GM19025 (cell line): ENCODE measurements around the gene ZNF398.

Source experiments
- ATAC-seq: cut with Tn5 transposase; IDR thresholded peaks from one replicate; pipeline ENCODE4 v1.9.1; 2021; ENCODE audit warnings: mild to moderate bottlenecking, low read depth, moderate library complexity; ENCODE audit not compliant: unreplicated experiment

The ZNF398 gene

GRCh38 chr7:149195180-149196150 is 48.2 kb downstream of the ZNF398 start, which contains the start of gene ZNF282:
TSS of gene ZNF282 (plus strand) at chr7:149195546. CDS start at chr7:149195590, 44 bp downstream.
- ATAC-seq, result peak; percentile 87

GRCh38 chr7:149196151-149196704 is 49.0 kb downstream of the ZNF398 start:
- no peak for ATAC-seq

GRCh38 chr7:149196705-149197171 is 49.5 kb downstream of the ZNF398 start:
- ATAC-seq, result no peak

- ATAC-seq, result no peak
Measured at GRCh38 chr7:149197675-149198074, 50.4 kb downstream of the ZNF398 start.

GRCh38 chr7:149198161-149198816 is 51.0 kb downstream of the ZNF398 start:
- no peak for ATAC-seq

GRCh38 chr7:149199234-149199995 is 52.2 kb downstream of the ZNF398 start:
- no peak for ATAC-seq

GRCh38 chr7:149202831-149203231 is 55.6 kb downstream of the ZNF398 start:
- no peak for ATAC-seq

- ATAC-seq, result no peak
Measured at GRCh38 chr7:149205690-149206381, 58.6 kb downstream of the ZNF398 start.

- ATAC-seq, result no peak
Measured at GRCh38 chr7:149207324-149208035, 60.2 kb downstream of the ZNF398 start.

- no peak for ATAC-seq
Measured at GRCh38 chr7:149209518-149210269, 62.4 kb downstream of the ZNF398 start.

GRCh38 chr7:149210551-149210950 is 63.3 kb downstream of the ZNF398 start:
- no peak for ATAC-seq

GRCh38 chr7:149214020-149214720 is 66.9 kb downstream of the ZNF398 start:
- ATAC-seq, result no peak

- ATAC-seq, result no peak
Measured at GRCh38 chr7:149216402-149216801, 69.1 kb downstream of the ZNF398 start.

- ATAC-seq, result no peak
Measured at GRCh38 chr7:149217570-149217969, 70.3 kb downstream of the ZNF398 start.

- ATAC-seq, result no peak
Measured at GRCh38 chr7:149218469-149219420, 71.5 kb downstream of the ZNF398 start.

GRCh38 chr7:149220534-149220933 is 73.3 kb downstream of the ZNF398 start:
- no peak for ATAC-seq

GRCh38 chr7:149223176-149223575 is 75.9 kb downstream of the ZNF398 start:
- ATAC-seq, result no peak
